Activated T-helper 17 cell treated with anti-CD3 and anti-CD28 coated beads, Interleukin-2, amount 50 U/mL, for 72 hours (primary cell): ENCODE results near the gene PARD3. TPM values are rescaled to one million over a fixed set of nuclear protein-coding genes. Genes with fewer than 3 reads are reported as not detected.

Experiments
- ATAC-seq: fragments of 150-1000 bp; cut with Tn5 transposase; replicated peaks from 2 replicates; pipeline ENCODE4 v1.10.0; 2021; ENCODE audit warnings: mild to moderate bottlenecking, moderate library complexity
- H3K27ac Mint-ChIP-seq: one replicate; pipeline ENCODE4 v1.8.0; 2022; ENCODE audit warnings: mixed read lengths
- H3K27me3 Mint-ChIP-seq: one replicate; pipeline ENCODE4 v1.8.0; 2022; ENCODE audit warnings: mixed read lengths
- H3K36me3 Mint-ChIP-seq: one replicate; pipeline ENCODE4 v1.8.0; 2022; ENCODE audit warnings: low read depth, mild to moderate bottlenecking, mixed read lengths
- H3K4me1 Mint-ChIP-seq: one replicate; pipeline ENCODE4 v1.8.0; 2022; ENCODE audit warnings: mixed read lengths
- H3K4me3 Mint-ChIP-seq: one replicate; pipeline ENCODE4 v1.8.0; 2022; ENCODE audit warnings: mild to moderate bottlenecking, mixed read lengths
- H3K9me3 Mint-ChIP-seq: one replicate; pipeline ENCODE4 v1.8.0; 2022; ENCODE audit warnings: mixed read lengths
- total RNA-seq, 2 donors: library from RNA; stranded (reverse); gene quantifications; one replicate each; pipeline ENCODE4 v1.2.3, GENCODE V29; 2022

PARD3 gene
- total RNA-seq, 2 donors from 2014 or later = 0.13 to 0.24 TPM

GRCh38 chr10:34171957-34172527, 643.1 kb downstream of the PARD3 start:
- H3K27me3 Mint-ChIP-seq = peaks cover 25% of the 10 kb centered on the region
- H3K27ac Mint-ChIP-seq = no peak overlapping the region
- ATAC-seq = no peak
- peaks cover 4% of the 10 kb centered on the region for H3K9me3 Mint-ChIP-seq
- no peaks in the 10 kb centered on the region for H3K36me3 Mint-ChIP-seq
- H3K4me1 Mint-ChIP-seq = no peaks in the 10 kb centered on the region
- H3K4me3 Mint-ChIP-seq = no peak overlapping the region

- Mint-ChIP-seq H3K36me3 (no peaks in the 10 kb centered on the region), H3K4me3 (no peak overlapping the region), H3K4me1 (no peaks in the 10 kb centered on the region), H3K27me3 (peaks cover 20% of the 10 kb centered on the region), H3K9me3 (peaks cover 4% of the 10 kb centered on the region), H3K27ac (no peak overlapping the region)
- ATAC-seq = no peak
Measured at GRCh38 chr10:34169677-34170076, 645.4 kb downstream of the PARD3 start.

- H3K4me1 Mint-ChIP-seq = no peaks in the 10 kb centered on the region
- H3K9me3 Mint-ChIP-seq = peaks cover 4% of the 10 kb centered on the region
- H3K27ac Mint-ChIP-seq = no peak overlapping the region
- no peak overlapping the region for H3K4me3 Mint-ChIP-seq
- no peaks in the 10 kb centered on the region for H3K36me3 Mint-ChIP-seq
- ATAC-seq = no peak
- peaks cover 17% of the 10 kb centered on the region for H3K27me3 Mint-ChIP-seq
Measured at GRCh38 chr10:34169131-34169530, 646.0 kb downstream of the PARD3 start.

DNA sequence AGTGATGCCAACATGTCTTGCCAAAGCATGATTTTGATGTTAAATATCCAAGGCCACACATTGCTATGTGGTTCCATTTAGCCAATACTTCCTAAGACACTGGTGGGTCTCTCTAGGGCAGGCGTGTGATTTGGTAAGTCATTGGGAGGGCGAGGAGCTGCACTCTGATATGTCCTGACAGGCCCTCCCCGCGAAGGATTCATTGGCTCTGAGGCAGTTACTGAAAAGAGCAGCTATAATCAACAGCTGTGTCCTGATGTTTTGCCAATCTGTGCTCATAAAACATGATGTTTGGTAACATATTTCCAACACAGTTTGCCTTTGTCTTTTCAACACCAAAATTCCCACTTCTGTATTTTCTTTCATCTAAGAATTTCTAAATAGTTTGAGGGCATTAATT, 646.7 kb downstream of the PARD3 start:
- no peaks in the 10 kb centered on the region for H3K4me1 Mint-ChIP-seq
- no peak overlapping the region for H3K27ac Mint-ChIP-seq
- peaks cover 4% of the 10 kb centered on the region for H3K9me3 Mint-ChIP-seq
- peaks cover 14% of the 10 kb centered on the region for H3K27me3 Mint-ChIP-seq
- H3K4me3 Mint-ChIP-seq = no peak overlapping the region
- no peaks in the 10 kb centered on the region for H3K36me3 Mint-ChIP-seq
- ATAC-seq = no peak

DNA sequence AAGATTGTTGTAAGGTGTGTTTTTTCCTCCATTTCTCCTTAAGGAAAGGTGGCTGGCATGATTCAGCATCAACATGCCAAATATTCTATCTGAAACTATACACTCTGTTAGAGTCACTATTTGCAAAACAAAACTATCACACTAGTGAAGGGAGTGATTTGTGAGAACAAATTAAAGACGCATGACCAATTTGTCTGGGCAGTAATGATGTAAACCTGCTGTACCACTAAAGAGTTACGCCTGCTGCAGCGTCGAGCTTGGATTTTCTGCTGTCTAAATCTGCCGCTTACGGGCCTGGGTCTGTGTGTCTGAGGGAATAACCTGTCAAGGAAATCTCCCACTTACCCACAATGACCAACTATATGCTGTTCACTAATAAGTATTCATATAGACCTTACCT, 648.3 kb downstream of the PARD3 start:
- ATAC-seq = no peak
- H3K27me3 Mint-ChIP-seq = peaks cover 14% of the 10 kb centered on the region
- H3K36me3 Mint-ChIP-seq = no peaks in the 10 kb centered on the region
- no peak overlapping the region for H3K27ac Mint-ChIP-seq
- no peak overlapping the region for H3K4me3 Mint-ChIP-seq
- no peaks in the 10 kb centered on the region for H3K4me1 Mint-ChIP-seq
- peaks cover 8% of the 10 kb centered on the region for H3K9me3 Mint-ChIP-seq

GRCh38 chr10:34166354-34166753, 648.7 kb downstream of the PARD3 start:
- H3K27me3 Mint-ChIP-seq = peaks cover 14% of the 10 kb centered on the region
- ATAC-seq = no peak
- peaks cover 8% of the 10 kb centered on the region for H3K9me3 Mint-ChIP-seq
- H3K4me3 Mint-ChIP-seq = no peak overlapping the region
- H3K36me3 Mint-ChIP-seq = no peaks in the 10 kb centered on the region
- no peak overlapping the region for H3K27ac Mint-ChIP-seq
- H3K4me1 Mint-ChIP-seq = no peaks in the 10 kb centered on the region

DNA sequence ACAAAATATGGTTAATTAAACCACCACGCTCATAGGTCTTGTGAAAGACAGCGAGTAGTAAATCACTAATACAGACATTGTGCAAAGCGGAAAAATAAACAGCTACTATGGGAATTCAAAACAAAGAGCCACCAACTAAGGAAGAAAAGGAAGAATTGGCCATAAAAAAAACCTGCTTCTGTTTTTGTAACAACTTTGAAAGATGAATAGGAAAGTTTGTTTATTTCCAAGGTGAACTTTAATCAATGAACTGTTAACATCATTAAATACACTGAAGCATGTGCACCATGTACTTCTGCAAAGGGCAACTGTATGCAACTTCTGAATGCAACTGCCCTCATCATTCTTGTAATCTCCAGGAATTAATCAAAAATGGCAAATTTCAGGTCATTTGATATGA, 651.1 kb downstream of the PARD3 start:
- Mint-ChIP-seq H3K27me3 (peaks cover 5% of the 10 kb centered on the region), H3K4me1 (no peaks in the 10 kb centered on the region), H3K4me3 (no peak overlapping the region), H3K27ac (no peak overlapping the region), H3K36me3 (no peaks in the 10 kb centered on the region), H3K9me3 (peaks cover 5% of the 10 kb centered on the region)
- ATAC-seq = no peak

DNA sequence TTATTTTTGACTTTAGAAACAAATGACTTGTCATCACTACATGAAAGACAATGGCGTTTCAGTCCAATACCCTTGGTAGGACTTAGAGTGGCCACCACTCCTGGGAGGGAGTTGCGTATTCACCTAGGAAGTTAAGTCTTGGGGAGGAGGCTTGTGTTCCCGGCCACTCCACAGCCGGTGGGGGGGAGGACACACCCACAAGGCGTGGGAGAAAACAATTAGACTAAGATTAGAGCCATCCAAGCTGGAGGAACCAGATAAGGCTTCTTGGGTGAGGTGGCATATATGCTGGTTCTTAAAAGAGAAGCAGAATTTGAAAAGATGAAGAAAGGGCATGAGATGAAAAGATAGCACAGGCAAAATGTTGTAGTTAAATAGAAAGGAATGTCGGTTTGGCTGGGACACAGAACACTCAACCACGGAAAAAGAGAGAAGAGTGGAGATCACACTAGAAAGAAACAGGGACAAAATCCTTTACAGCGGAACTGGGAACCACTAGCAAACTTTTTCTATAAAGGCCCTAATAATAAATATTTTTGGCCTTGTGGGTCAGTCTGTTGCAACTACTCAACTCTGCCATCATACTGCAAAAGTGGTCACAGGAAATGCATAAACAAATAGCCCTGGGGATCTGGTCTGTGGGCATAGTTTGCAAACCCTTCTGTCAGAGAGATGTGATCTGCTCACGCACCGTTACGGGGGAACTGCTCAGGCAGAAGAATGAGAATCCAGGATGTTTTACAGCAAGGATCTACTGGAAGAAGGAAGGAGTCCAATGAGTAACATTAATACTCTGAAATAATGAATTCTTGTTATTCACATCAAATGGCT, 651.8 kb downstream of the PARD3 start:
- no peak overlapping the region for H3K4me3 Mint-ChIP-seq
- H3K27ac Mint-ChIP-seq = no peak overlapping the region
- no peaks in the 10 kb centered on the region for H3K36me3 Mint-ChIP-seq
- H3K27me3 Mint-ChIP-seq = peaks cover 3% of the 10 kb centered on the region
- no peaks in the 10 kb centered on the region for H3K4me1 Mint-ChIP-seq
- H3K9me3 Mint-ChIP-seq = peaks cover 5% of the 10 kb centered on the region
- no peak for ATAC-seq

- Mint-ChIP-seq H3K4me3 (no peak overlapping the region), H3K36me3 (no peaks in the 10 kb centered on the region), H3K27me3 (peaks cover 8% of the 10 kb centered on the region), H3K9me3 (peaks cover 5% of the 10 kb centered on the region), H3K4me1 (no peaks in the 10 kb centered on the region), H3K27ac (no peak overlapping the region)
- no peak for ATAC-seq
Measured at GRCh38 chr10:34161777-34162370, 653.2 kb downstream of the PARD3 start.

- Mint-ChIP-seq H3K36me3 (no peaks in the 10 kb centered on the region), H3K27ac (no peak overlapping the region), H3K4me1 (no peaks in the 10 kb centered on the region), H3K4me3 (no peak overlapping the region), H3K27me3 (peaks cover 9% of the 10 kb centered on the region), H3K9me3 (peaks cover 5% of the 10 kb centered on the region)
- no peak for ATAC-seq
Measured at GRCh38 chr10:34160595-34160994, 654.5 kb downstream of the PARD3 start.

DNA sequence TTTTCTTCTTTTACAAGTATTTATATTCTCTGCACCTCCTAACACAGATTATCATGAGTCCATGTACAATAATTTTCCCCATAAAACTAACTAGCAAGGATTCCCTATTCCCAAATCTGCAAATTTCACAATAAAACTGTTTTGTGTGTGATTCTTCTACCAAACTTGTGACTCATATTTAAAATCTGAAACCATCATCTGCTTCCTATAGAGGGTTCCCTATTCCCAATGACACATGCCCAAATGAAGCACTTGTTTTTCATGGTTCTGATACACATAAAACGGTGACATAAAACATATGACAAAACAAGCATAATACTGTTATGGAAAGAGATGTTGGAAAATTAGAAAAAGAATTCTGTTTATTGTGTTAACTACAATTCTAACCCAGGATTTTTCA, 657.6 kb downstream of the PARD3 start:
- H3K9me3 Mint-ChIP-seq = peaks cover 3% of the 10 kb centered on the region
- no peaks in the 10 kb centered on the region for H3K4me1 Mint-ChIP-seq
- H3K36me3 Mint-ChIP-seq = no peaks in the 10 kb centered on the region
- H3K27ac Mint-ChIP-seq = no peak overlapping the region
- peaks cover 27% of the 10 kb centered on the region for H3K27me3 Mint-ChIP-seq
- H3K4me3 Mint-ChIP-seq = no peak overlapping the region
- no peak for ATAC-seq

- no peaks in the 10 kb centered on the region for H3K4me1 Mint-ChIP-seq
- no peaks in the 10 kb centered on the region for H3K9me3 Mint-ChIP-seq
- ATAC-seq = no peak
- no peak overlapping the region for H3K4me3 Mint-ChIP-seq
- no peaks in the 10 kb centered on the region for H3K36me3 Mint-ChIP-seq
- H3K27ac Mint-ChIP-seq = no peak overlapping the region
- peaks cover 28% of the 10 kb centered on the region for H3K27me3 Mint-ChIP-seq
Measured at GRCh38 chr10:34156781-34157425, 658.2 kb downstream of the PARD3 start.

- no peak for ATAC-seq
- H3K9me3 Mint-ChIP-seq = no peaks in the 10 kb centered on the region
- H3K4me1 Mint-ChIP-seq = no peaks in the 10 kb centered on the region
- no peak overlapping the region for H3K27ac Mint-ChIP-seq
- H3K36me3 Mint-ChIP-seq = no peaks in the 10 kb centered on the region
- H3K4me3 Mint-ChIP-seq = no peak overlapping the region
- H3K27me3 Mint-ChIP-seq = peaks cover 29% of the 10 kb centered on the region
Measured at GRCh38 chr10:34155812-34156211, 659.3 kb downstream of the PARD3 start.

- Mint-ChIP-seq H3K27me3 (peaks cover 32% of the 10 kb centered on the region), H3K9me3 (no peaks in the 10 kb centered on the region), H3K36me3 (no peaks in the 10 kb centered on the region), H3K4me3 (no peak overlapping the region), H3K4me1 (no peaks in the 10 kb centered on the region), H3K27ac (no peak overlapping the region)
- no peak for ATAC-seq
Measured at GRCh38 chr10:34154383-34154900, 660.7 kb downstream of the PARD3 start.
